T follicular helper cell (primary cell): ENCODE measurements around the gene MED25.

Experiments used
- DNase-seq: peaks from one replicate; pipeline ENCODE4 v3.0.0-alpha.2; 2020; ENCODE audit warnings: low read depth

Gene MED25

DNA sequence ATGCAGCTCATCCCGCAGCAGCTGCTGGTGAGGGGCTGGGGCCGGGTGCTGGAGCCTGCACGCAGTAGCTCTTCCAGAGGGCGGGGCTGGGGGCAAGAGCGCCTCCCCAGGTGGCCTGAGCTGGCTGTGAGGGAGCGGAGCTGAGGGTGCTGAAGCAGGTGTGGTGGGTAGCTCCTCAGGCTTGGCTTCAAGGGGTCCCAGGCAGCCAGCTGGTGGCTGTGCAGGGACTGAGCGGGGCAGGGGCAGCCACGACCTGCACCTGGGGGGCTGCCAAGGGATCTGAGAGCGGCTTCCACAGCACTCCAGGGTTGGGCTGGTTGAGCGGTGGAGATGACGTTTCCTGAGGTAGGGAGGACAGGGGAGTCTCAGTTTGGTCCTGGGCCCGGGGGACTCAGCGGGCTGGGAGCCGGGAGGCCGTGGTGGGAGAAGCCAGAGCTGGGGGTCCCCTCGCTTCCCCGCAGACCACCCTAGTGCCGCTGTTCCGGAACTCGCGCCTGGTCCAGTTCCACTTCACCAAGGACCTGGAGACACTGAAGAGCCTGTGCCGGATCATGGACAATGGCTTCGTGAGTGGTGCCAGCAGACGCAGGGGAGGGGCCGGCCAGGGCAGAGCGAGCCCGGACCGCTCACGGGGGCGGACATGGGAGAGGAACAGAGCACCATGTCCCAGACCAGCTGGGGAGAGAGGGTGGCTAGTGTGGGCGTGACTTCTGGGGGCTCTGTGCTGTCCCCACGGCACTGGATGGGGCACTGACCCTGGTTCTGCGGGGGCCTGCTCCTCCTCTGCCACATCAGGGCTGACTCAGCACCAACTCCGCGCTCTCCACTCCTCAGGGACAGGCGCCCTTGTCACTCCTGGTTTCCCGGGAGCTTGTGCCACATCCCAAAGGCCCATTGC lies 40.2 kb downstream of the MED25 start:
- DNase-seq, result no peak

DNA sequence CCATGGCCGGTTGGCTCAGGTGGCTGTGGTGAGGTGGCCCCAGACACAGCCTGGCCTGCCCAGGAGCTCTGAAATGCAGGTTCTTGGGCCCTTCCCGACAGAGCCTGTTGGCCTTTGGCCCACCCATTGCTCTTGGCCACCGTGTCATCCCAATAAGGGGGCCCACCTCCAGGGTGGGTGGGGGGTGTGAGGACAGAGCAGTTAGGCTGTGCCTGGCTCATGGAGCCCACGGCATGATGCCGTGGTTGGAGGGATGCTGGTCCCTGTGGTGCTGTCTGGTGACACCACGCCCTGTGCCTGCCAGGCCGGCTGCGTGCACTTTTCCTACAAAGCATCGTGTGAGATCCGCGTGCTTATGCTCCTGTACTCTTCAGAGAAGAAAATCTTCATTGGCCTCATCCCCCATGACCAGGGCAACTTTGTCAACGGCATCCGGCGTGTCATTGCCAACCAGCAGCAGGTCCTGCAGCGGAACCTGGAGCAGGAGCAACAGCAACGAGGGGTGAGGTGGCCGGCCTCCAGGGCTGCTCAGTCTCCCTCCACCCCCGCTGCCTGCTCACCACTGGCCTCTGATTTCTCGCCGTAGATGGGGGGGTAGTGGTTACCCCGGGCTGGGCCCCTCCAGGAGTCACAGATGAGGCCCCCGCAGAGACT lies 41.7 kb downstream of the MED25 start:
- no peak for DNase-seq

DNA sequence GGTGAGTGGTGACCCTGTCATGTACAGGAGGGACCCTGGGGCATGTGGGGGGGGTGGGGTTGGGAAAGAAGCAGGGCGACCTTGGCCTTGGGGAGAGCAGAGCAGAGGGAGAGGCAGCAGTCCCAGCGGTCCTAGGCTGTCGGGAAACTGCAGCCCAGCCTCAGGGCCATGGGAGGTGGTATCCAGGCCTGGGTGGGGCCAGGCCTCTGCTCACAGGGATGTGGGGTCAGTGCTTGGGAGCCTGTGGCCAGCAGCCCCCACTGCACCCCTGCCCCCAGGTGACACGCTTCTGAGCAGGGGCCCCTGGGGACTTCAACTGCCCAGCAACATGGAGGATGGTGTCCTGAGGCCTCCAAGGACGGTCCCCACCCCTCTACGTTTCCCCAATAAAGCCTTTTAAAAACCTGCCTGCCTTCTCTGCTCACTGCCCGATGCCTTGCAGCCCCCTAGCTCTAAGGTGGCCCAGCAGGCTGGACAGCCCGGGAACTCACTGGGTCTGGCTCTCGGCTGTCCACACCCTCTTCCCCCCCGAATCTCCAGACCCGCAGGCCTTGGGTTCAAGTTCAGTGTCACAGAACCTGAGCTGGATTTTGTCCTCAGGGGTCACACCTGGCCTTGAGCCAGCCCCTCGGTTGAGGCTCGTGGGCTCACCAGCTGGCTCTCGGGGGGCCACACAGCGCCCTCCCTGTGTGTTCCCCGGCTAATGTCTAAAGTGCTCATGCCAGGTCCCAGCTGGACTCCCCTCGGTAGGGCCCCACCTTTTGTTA lies 42.4 kb downstream of the MED25 start:
- no peak for DNase-seq

DNA sequence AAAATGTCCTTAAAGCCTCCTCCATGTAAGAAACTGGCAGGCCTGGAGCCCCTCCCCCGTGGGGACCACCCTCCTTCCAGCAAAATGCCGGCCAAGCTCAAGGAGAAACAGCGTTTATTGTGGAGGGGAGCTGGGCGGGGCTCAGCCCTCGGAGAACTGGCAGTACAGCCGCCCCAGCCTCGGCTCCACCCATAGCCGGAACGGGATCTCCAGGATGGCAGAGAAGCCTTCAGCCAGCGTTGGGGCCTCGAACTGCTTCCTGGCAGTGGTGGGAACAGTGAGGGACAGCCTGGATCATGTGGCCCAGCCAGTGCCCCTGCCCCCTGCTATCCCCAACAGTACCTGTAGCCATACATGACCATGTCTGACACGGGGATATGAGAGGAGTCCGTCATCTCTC lies 43.0 kb downstream of the MED25 start:
- DNase-seq, result no peak

DNA sequence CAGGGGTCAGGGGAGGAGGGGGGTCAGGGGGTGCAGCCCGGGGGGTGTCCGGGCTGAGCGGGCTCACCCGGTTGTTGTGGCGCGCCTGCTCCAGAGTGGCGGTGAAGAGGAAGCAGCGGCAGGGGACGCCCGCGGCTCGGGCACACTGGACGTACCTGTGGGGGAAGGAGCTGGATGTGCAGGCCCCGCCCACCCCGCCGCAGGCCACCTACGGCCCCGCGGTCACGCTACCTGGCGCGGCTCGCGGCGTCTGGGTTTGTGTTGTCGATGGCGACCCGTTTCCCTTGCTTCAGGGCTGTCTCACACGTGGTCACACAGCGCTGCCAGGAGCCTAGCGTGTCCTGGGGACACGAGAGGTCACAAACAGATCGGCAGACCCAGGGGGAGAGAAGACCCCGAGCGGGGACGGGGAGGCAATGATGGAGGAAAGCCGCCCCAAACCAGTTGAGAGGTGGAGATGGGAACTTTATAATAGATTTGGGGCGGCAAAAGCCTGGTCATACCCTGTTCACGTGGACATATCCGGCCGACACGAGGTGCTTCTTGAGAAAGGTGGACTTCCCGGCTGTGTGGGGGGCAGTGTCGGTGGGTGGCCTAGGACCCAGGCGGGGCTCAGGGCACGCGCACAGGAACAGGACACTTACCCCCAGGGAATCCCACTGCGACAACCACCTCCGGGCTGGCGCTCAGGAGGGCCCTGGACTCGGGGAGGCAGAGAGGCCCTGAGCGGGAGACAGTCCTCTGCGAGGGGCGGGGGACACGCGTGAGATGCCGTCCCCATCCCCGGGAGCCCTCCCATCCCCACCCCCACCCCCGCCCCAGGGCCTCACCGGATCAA lies 43.7 kb downstream of the MED25 start:
- no peak for DNase-seq

DNA sequence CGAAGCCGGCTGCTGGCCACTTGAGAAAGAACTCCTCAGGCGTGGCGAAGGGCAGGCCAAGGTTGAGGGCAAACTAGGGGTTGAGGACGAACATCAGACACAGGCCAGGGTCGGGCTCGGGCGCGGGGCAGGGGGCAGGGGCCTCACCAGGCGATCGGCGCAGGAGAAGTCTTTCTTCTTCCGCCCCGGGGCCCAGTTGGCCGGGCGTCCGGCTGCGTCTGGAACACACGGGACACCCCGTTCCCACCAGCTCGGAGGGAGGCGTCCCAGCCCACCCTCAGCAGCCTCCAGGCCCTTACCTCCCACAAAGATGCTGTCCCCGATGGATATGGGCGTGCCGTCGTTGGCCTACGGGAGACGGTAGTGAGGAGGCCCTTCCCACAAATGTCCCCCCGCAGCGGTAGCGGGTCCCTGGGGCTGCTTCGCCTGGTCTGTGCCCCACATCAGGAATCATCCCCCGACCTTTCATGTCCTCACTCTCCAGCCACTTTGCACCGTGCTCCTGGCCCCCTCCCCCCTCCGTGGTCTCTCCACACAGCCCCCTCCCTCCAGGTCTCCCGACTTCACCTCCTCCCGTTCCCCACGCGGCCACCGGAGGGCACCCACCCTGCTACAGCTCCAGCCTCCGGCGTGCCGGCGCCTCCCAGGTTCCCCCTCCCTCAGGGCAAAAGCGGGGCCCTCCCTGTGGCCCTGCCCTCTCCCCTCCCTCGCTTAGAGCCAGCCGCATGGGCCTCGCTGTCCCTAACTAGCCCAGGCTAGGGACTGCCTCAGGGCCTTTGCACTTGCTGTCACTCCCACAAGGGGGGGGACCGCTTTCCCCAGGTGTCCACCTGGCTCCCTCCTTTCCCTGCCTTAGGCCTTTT lies 44.5 kb downstream of the MED25 start:
- DNase-seq, result no peak

DNA sequence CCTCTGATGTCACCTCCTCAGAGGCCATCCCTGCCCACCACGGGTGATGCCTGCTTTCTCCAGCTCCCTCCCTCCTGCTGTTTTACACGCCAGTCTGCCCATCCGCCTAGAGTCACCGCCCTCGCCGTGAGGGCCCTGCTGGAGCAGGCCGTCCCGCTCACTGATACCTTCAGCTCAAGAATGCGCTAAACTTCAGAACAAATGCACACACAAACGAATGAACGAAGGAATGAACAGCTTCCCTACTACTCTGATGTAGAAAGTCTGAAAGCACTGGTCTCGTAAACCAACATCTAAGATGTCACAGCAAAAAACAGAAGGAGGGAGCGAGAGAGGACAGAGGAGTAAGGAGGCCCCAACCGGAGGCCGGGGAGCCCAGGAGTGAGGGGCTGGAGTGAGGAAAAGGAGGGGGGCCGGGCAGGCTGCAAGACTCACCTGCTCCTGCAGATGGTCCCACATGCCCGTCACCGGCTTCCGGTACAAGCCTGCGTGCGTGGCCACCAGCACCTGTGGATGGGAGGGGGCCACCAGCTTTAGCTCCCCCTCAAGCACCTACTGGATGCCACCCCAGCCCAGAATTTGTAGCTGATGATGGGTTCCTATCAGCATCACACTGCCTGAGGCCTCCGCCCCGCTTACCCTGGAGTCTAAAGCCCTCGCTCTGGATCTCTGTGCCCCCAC lies 45.3 kb downstream of the MED25 start:
- no peak for DNase-seq

DNA sequence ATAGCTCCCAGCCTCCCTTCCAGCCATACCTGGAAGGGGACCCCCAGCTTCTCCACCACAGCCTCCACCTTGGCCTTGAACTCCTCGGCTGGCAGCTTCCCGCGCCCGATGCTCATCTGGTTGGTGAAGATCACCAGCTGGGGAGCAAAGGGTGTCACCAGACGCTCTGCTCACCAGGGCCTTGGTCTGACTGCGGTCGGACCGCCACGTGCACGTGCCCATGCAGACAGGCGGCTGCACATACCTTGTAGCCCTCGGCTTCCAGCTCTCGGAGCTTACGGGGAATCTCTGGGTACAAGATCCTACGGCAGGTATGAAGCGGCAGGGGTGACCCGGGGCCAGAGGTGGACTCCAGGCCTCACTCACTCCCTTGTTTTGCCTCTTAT lies 45.8 kb downstream of the MED25 start:
- no peak for DNase-seq

DNA sequence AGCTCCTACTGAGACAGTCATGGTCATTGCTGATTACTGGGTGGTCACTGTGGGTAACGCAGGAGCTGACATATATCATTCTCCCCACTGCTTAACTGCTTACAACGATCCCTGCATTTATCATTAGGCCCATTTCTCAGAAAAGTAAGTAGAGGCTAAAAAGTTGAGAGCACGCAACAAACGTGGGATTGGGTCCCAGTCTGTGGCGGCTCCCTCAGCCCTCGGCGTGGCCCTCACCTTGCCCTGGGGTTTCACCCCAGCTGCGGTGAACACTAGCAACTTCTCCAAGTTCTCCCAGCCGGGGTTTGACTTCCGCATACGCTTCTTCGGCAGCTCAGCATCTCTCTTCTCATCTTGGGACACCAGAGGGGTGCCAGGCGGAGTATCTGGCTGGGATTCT lies 46.8 kb downstream of the MED25 start:
- no peak for DNase-seq

DNA sequence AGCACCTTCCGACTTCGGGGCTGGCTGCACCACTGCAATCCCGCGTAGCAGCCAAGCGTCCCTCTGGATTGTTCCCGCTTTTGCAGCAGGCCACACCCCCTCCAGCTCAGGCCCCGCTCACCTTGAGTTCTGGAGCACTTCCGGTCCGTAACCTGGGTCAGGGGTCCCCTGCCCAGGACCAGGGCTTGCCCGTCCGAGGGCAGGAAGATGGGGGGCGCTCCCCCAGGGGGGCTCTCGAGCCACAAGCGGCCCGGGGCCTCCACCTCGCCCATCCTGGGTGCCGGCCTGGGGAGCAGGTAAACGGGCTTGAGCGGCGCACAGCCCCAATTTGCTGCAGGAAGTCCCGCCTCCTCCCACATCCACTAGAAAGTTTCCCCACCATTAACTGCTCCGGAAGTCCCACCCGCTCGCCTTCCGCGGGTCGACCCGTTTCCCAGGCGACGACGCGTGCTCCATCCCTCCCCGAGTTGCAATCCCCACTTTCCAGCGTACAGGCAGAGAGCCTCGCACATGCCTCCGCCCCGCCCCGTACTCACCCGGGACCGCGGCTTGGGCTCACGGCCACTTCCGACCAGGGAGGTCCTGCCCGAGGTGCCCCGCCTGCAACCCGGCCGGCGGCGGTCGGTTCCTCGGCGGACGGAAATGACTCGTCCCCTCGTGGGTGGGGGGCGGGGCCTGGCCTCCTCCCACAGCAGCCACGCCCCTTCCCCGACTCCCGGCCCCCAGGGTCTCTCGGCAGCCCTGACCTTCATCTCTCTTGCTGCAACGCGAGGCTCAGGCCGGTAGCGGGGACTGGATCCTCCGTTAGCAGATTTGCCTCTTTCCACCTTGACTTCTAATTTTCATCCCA lies 49.1 kb downstream of the MED25 start, which contains the start of gene PNKP:
Gene PNKP (minus strand): TSS at position 644 of the 850 bp plus-strand sequence. CDS start 372 bp downstream, at position 272.
- peak; percentile 76 for DNase-seq

DNA sequence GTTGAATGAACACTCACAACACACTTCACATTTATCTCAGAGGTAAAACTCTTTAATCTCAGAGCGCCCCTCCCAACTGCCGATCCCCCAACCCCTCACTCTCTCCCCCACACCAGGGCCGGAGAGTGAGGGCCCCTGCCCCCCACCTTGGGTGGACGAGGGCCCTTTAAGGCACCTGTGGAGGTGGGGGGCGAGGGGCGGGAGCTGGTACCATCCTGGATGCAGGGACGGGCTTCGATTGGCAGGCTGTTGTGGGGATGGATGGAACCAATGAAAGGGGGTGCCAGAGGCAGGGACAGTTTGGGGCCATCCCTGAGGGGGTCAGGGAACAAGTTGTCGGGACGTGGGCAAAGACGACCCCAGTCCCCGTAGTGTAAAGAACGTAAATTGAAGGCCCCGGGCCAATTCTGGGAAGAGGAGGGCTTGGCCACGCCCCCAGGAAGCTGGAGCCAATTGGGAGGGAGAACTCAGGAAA lies 51.0 kb downstream of the MED25 start:
- no peak for DNase-seq

DNA sequence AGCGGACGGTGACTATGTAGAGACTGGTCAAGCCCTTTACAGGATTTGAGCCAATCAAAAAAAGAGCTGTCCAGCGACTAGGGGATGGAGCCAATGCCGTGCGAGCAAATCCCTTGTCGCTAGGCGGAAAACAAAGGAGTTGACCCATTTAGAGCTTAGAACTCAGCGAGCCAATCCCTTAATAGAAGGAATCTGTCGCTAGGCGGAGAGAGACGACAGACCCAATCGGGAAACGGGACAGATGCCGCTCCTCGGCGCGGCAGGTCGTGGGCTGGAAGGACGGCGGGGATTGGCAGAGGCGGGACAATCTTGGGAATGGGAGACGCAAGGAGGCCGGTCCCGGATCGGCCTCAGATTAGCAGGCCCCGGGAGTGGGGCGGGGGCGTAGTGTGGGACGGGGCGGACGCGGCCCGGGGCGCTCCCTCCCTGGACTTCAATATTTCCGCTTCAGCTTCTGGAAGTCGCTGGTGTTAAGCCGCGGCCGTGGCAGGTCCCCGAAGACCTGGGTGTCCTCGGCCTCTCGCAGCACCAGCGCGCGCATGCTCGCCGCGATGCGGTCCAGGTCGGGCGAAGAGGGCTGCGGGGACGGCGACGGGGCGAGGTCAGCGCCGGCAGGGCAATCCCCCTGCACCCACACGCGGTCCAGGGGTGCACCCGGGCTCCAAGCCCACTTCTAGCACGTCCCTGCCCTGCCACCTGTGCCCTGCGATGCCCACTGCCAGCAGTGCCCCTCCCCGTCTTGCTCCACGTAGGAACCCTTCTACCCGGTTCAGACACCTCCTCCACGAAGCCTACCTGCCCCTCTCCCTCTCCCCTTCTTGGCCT lies 51.6 kb downstream of the MED25 start:
- DNase-seq, result peak; percentile 83

DNA sequence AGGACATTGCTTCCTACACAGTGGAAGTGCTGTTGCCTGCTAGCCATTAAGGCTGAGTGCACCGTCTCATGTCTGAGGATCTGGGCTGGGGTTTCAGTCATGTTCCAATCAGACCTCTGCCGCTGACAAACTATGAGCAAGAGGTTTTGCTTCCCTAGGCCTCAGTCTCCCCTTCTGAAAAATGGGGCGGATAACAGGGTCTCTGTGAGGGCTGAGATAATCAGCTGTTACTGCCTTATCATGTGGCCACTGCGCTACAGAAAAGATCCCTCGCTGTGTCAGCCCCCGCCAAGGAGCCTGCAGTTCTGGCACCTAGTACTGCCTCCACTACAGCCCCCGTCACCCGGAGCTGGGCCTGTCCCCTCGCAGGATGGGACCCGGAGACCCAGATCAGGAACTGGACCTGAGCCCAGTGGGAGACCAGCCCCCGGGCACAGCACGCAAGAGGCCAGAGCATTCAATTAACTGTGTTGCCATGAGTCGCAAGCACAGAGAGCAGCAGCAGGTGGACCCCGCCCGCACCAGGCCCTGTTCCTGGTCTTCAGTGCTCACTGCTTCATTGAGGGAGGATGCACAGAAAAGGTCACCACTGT lies 52.3 kb downstream of the MED25 start:
- DNase-seq, result no peak

DNA sequence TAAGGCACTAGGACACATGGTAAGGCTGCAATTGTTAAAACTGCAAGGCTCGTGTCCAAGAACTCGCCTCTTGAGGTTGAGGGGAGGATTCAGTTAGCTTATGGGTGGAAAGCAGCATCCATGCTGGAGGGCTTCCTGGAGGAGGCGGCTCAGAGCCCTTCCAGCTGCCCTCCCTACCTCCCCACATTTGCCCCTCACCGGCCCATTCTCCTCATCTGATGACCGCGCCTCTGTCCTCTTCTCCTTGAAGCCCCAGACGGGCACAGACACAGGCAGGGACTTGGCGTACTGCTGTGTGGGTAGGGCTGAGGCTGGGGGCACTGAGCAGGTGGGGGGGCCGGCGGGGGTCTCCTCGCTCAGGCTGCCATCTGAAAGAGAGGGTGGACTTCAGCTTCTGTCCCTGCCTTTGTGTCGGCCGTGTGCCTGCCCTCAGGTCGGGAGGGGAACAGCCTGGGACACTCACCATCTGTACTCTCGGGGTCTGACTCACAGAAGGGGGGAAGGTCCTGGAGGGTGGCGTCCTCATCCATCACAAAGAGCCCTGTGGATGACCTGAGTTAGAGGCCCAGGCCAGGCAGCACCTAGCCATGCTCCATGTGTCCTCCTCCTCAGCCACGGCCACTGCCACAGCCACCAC lies 53.4 kb downstream of the MED25 start:
- no peak for DNase-seq

DNA sequence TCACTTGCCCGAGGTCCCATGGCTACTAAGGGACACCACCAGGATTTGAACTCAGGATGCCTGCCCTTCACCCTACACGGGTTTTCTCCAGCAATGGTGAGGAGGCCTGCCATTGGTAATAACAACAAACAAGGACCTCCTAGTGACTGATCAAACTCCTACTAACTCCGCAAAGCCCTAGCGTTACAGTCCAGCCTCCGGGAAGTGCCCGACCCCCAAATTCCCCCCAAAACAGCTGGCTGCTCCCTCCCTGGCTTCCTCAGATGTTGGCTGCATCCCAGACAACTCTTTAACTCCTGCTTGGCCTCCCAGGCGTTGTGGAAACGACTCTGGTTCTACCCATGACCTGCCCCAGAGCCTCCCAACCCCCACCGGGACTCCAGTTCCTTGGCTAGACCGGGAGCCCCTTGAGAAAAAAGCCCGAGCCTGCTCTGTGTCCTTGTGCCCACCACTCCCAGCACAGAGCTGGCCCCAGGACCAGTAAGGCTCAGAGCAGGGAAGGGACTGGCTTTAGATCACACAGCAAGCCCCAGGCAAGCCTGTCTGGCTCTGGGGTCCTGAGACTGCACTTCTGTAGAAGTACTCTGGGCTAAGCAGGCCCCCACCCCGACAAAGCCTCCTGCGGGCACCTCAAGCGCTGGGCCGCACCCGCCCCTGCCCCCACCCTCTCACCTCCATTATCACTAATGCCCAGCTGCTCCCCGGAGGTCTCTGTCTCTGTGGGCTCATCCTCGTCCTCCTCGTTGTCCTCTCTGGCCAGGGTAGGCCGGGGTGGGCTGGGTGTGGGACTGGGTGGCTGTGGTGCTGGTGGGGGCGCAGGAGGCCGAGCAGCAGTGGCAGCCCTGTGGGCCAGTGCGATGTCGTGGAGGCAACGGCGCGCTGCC lies 54.4 kb downstream of the MED25 start:
- DNase-seq, result no peak

DNA sequence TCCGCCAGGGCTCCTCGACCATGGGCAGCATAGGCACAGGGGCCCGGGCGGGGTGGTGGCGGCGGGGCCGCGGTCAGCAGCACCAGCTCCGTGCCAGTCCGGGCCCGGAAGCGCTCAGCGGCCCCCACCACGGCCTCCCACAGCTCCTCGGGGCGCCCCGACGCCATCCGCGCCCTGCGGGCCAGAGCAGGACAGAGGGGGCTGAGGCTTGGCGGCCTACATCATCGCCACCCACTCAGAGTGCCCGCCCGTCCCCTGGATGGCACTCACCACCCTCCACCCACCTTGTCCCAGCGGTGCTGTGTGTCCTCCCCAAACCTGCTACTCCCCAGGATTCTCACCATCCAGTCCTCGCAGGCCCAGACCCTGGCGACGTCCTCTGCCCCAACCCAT lies 55.0 kb downstream of the MED25 start:
- no peak for DNase-seq
